OCI-LY7 (cell line): ENCODE measurements around the gene TMEM18. TPM values are rescaled to one million over a fixed set of nuclear protein-coding genes. Genes with fewer than 3 reads are reported as not detected.

Source experiments
- BruUV-seq: library from RNA; stranded (reverse); fragments of 400-500 nt; replicated peaks from 2 replicates; lab custom pipeline; 2021; lab: Mats Ljungman, UMichigan
- CTCF ChIA-PET: fragments of 300-600 bp; sonication (Branson Sonifier 250); formaldehyde crosslinking; loops from one replicate; lab custom pipeline; 2022; ENCODE audit warnings: antibody characterized with exemption; ENCODE audit not compliant: unreplicated experiment; lab: Charles Lee
- POLR2A ChIA-PET: fragments of 300-600 bp; sonication (Branson Sonifier 250); formaldehyde crosslinking; loops from one replicate; lab custom pipeline; 2022; ENCODE audit warnings: antibody characterized with exemption; lab: Charles Lee
- DNase-seq: peaks from one replicate; pipeline ENCODE4 v3.0.0-alpha.2; 2015; ENCODE audit warnings: low spot score
- H2AFZ ChIP-seq: fragments of 200-600 bp; sonication (generic), shearing (Covaris generic); 2 replicates; pipeline ENCODE4 v1.6.1; 2014; ENCODE audit warnings: mild to moderate bottlenecking, antibody characterized with exemption, low read length, moderate library complexity
- H3K27ac ChIP-seq: fragments of 200-600 bp; sonication (generic); 2 replicates; pipeline ENCODE4 v1.5.1; 2014; ENCODE audit warnings: mixed run types, low read depth, mild to moderate bottlenecking, moderate library complexity, low read length, inconsistent platforms; ENCODE audit not compliant: poor library complexity, severe bottlenecking
- H3K36me3 ChIP-seq: fragments of 200-600 bp; sonication (generic); 2 replicates; pipeline ENCODE4 v1.6.1; 2014; ENCODE audit warnings: mild to moderate bottlenecking, antibody characterized with exemption, low read length, moderate library complexity, mixed read lengths; ENCODE audit not compliant: insufficient read depth
- H3K4me1 ChIP-seq: fragments of 200-600 bp; sonication (generic); 2 replicates; pipeline ENCODE4 v1.5.1; 2014; ENCODE audit warnings: mild to moderate bottlenecking, low read length; ENCODE audit not compliant: insufficient read depth, poor library complexity, severe bottlenecking
- H3K4me2 ChIP-seq: fragments of 200-600 bp; sonication (generic); 2 replicates; pipeline ENCODE4 v1.6.1; 2014; ENCODE audit warnings: mild to moderate bottlenecking, low read length
- H3K4me3 ChIP-seq: fragments of 200-600 bp; sonication (generic); 2 replicates; pipeline ENCODE4 v1.5.1; 2014; ENCODE audit warnings: mild to moderate bottlenecking, low read depth, low read length; ENCODE audit not compliant: poor library complexity, severe bottlenecking
- H3K79me2 ChIP-seq: fragments of 200-600 bp; sonication (generic); 2 replicates; pipeline ENCODE4 v1.6.1; 2016; ENCODE audit warnings: low read depth, mild to moderate bottlenecking, low read length, moderate library complexity, mixed read lengths; ENCODE audit not compliant: insufficient read depth
- H3K9me2 ChIP-seq: fragments of 200-600 bp; sonication (generic); 2 replicates; pipeline ENCODE4 v1.6.1; 2016; ENCODE audit warnings: mild to moderate bottlenecking, low read length, mixed read lengths; ENCODE audit not compliant: insufficient read depth
- H3K9me3 ChIP-seq: fragments of 200-600 bp; sonication (generic); 2 replicates; pipeline ENCODE4 v1.6.1; 2014; ENCODE audit warnings: mild to moderate bottlenecking, mixed run types, low read length, mixed read lengths
- H4K20me1 ChIP-seq: fragments of 200-600 bp; sonication (generic); 2 replicates; pipeline ENCODE4 v1.6.1; 2014; ENCODE audit warnings: mild to moderate bottlenecking, antibody characterized with exemption, low read length, moderate library complexity, mixed read lengths; ENCODE audit not compliant: insufficient read depth
- CTCF ChIP-seq: fragments of 200-600 bp; sonication (generic); conservative IDR thresholded peaks from 2 replicates; pipeline ENCODE4 v1.5.1; 2014; ENCODE audit warnings: mild to moderate bottlenecking, antibody characterized with exemption, low read length, moderate library complexity, mixed read lengths
- EZH2phosphoT487 ChIP-seq: fragments of 200-600 bp; sonication (generic); IDR thresholded peaks from 2 replicates; pipeline ENCODE4 v1.6.1; 2018; ENCODE audit warnings: low read depth, borderline replicate concordance, mild to moderate bottlenecking, mixed run types, antibody characterized with exemption, low read length, moderate library complexity, mixed read lengths
- intact Hi-C: fragments of 100-400 bp; cut with micrococcal nuclease; formaldehyde crosslinking; loops from one replicate; pipeline ENCODE4 v1.10.0; 2022; ENCODE audit not compliant: unreplicated experiment
- total RNA-seq, 2 experiments: library from RNA; depleted of rRNA in 1 of 2; stranded (reverse); fragments of >200 nt in 1 of 2; shearing (Covaris generic) in 1 of 2; gene quantifications; 2 replicates each; pipeline ENCODE4 v1.2.3, GENCODE V29; 2014 to 2022

TMEM18 gene
- total RNA-seq, 2 experiments from 2014 or later, result 18.2 to 31.1 TPM

DNA sequence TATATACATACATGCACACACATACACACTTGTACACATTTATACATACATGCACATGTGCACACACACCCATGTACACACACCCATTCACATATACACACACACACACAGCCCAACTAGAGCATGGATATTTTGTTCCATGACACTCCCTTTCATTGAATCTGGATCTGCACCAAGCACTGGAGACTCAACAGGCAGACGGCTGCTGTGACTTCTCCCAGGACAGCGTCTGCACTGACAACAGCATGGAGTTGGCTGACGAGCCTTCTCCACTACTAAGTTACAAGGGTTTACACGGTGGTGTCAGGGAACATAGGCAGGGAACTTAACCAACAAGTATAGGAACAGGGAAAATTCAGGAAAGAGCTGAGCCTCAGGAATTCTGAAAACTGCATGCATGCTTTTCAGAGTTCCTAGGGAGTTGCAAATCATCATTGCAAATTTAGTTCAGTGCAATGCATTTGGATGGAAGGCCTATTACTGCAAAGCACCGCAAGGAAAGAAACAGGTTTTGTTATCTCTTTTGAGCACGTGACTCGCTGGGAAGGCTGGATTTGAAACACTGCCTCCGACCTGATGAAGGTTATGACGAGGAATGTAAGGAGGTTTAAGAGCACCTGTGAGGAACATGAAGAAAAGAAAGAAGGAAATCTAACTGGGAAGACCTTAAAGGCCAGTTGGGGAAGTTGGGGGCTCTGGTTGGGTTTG, 35.9 kb downstream of the TMEM18 start:
- Histone ChIP-seq H4K20me1 (no peaks in the 10 kb centered on the region; the same call in 1 of the 2 replicates), H3K4me1 (no peaks in the 10 kb centered on the region), H3K79me2 (no peaks in the 10 kb centered on the region), H3K9me2 (no peaks in the 10 kb centered on the region), H3K27ac (no peak overlapping the region), H3K4me3 (no peak overlapping the region), H3K4me2 (no peak overlapping the region), H2AFZ (no peak overlapping the region), H3K36me3 (no peaks in the 10 kb centered on the region), H3K9me3 (no peaks in the 10 kb centered on the region)
- CTCF ChIA-PET, result no interaction called here
- BruUV-seq, result no TSS peak
- TF ChIP-seq EZH2phosphoT487, result no peak
- TF ChIP-seq CTCF, result no peak
- POLR2A ChIA-PET, result no interaction called here
- DNase-seq, result no peak
- intact Hi-C loops, result no loop called here

GRCh38 chr2:639703-640102, 37.5 kb downstream of the TMEM18 start:
- ChIA-PET CTCF (no interaction called here), POLR2A (no interaction called here)
- no peaks in the 10 kb centered on the region; the same call in 1 of the 2 replicates for H4K20me1 ChIP-seq
- no TSS peak for BruUV-seq
- H3K36me3 ChIP-seq, result no peaks in the 10 kb centered on the region
- H3K4me1 ChIP-seq, result no peaks in the 10 kb centered on the region
- H3K79me2 ChIP-seq, result no peaks in the 10 kb centered on the region
- H3K9me2 ChIP-seq, result no peaks in the 10 kb centered on the region
- intact Hi-C loops, result loop anchor here (5.0 kb wide), 2 partner anchors 112 to 392 kb away; no protein-coding TSS in a partner anchor
- no peak for DNase-seq
- H3K4me2 ChIP-seq, result no peak overlapping the region
- no peaks in the 10 kb centered on the region for H3K9me3 ChIP-seq
- no peak for TF ChIP-seq EZH2phosphoT487
- no peak for TF ChIP-seq CTCF
- H3K27ac ChIP-seq, result no peak overlapping the region
- no peak overlapping the region for H2AFZ ChIP-seq
- no peak overlapping the region for H3K4me3 ChIP-seq

- H3K27ac ChIP-seq, result no peak overlapping the region
- DNase-seq, result no peak
- no peaks in the 10 kb centered on the region for H3K9me2 ChIP-seq
- intact Hi-C loops, result loop anchor here (5.0 kb wide), 2 partner anchors 111 to 391 kb away; no protein-coding TSS in a partner anchor
- ChIA-PET POLR2A (interaction anchor here (0.6 to 0.7 kb wide), 2 partner anchors 398 to 441 kb away, joined by 3 read pairs; no protein-coding TSS in a partner anchor), CTCF (interaction anchor here (0.6 kb wide), 2 partner anchors 230 to 1003 kb away, joined by 3 to 4 read pairs; no protein-coding TSS in a partner anchor)
- no peaks in the 10 kb centered on the region for H3K9me3 ChIP-seq
- TF ChIP-seq EZH2phosphoT487, result no peak
- no peaks in the 10 kb centered on the region for H3K36me3 ChIP-seq
- no TSS peak for BruUV-seq
- H3K4me1 ChIP-seq, result no peaks in the 10 kb centered on the region
- H2AFZ ChIP-seq, result no peak overlapping the region
- H3K79me2 ChIP-seq, result no peaks in the 10 kb centered on the region
- no peak overlapping the region for H3K4me2 ChIP-seq
- no peaks in the 10 kb centered on the region; the same call in 1 of the 2 replicates for H4K20me1 ChIP-seq
- no peak overlapping the region for H3K4me3 ChIP-seq
Measured at GRCh38 chr2:637804-638203, 39.4 kb downstream of the TMEM18 start.
